Loucy (cell line): ENCODE measurements around the gene BRD1.

Experiments used
- EZH2phosphoT487 ChIP-seq: fragments of 200-600 bp; IDR thresholded peaks from 2 replicates; pipeline ENCODE4 v1.6.1; 2018; ENCODE audit warnings: antibody characterized with exemption, mild to moderate bottlenecking, moderate library complexity, borderline replicate concordance
- TF ChIP-seq, protein P1 (sequence below): fragments of 200-600 bp; sonication (generic); conservative IDR thresholded peaks from 2 replicates; pipeline ENCODE4 v1.5.1; 2014; ENCODE audit warnings: mild to moderate bottlenecking, antibody characterized with exemption, low read length

DNA sequence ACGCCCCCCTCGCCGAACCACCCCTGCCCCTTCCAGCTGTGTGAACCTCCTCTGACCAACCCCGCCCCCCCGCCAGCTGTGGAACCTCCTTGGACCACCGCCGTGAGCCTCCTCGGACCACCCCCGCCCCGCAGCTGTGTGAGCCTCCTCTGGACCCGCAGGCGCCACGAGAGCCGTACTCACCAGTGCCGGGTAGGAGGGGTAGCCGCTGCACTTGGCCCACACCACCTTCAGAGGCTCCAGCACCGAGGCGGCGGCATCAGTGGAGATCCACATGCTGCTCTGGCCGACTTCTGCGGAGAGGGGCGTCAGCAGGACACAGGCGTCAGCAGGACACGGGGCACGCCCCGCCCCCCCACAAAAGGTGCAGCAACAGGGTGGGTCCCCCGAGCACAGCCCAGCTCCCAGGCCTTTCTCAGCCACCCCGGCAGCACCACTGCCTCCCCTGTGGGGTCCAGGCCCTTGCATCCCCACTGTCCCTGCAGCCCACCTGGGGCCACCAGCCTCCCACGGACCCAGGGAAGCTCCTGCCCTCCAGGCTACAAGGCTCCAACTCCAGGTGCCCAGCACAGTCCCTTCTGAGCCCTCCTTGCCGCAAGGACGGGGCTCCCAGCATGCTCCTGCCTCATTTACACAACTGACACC, 51.7 kb downstream of the BRD1 start:
- TF ChIP-seq, protein P1, sequence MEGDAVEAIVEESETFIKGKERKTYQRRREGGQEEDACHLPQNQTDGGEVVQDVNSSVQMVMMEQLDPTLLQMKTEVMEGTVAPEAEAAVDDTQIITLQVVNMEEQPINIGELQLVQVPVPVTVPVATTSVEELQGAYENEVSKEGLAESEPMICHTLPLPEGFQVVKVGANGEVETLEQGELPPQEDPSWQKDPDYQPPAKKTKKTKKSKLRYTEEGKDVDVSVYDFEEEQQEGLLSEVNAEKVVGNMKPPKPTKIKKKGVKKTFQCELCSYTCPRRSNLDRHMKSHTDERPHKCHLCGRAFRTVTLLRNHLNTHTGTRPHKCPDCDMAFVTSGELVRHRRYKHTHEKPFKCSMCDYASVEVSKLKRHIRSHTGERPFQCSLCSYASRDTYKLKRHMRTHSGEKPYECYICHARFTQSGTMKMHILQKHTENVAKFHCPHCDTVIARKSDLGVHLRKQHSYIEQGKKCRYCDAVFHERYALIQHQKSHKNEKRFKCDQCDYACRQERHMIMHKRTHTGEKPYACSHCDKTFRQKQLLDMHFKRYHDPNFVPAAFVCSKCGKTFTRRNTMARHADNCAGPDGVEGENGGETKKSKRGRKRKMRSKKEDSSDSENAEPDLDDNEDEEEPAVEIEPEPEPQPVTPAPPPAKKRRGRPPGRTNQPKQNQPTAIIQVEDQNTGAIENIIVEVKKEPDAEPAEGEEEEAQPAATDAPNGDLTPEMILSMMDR, result no peak
- no peak for TF ChIP-seq EZH2phosphoT487
